Mucosa of stomach (tissue), 1 donor: Measurements from ENCODE around the gene ZFHX3.

ENCODE experiments used
- H3K27me3 ChIP-seq: one replicate; pipeline ENCODE4 v1.7.0; 2013; ENCODE audit warnings: mild to moderate bottlenecking, low read length; ENCODE audit not compliant: control insufficient read depth, insufficient read depth
- H3K36me3 ChIP-seq: one replicate; pipeline ENCODE4 v1.7.0; 2013; ENCODE audit warnings: low read length; ENCODE audit not compliant: control insufficient read depth, insufficient read depth
- H3K4me1 ChIP-seq: one replicate; pipeline ENCODE4 v1.7.0; 2013; ENCODE audit warnings: mild to moderate bottlenecking, low read length; ENCODE audit not compliant: control insufficient read depth, insufficient read depth
- H3K4me3 ChIP-seq: one replicate; pipeline ENCODE4 v1.7.0; 2013; ENCODE audit warnings: low read length
- H3K9ac ChIP-seq: one replicate; pipeline ENCODE4 v1.7.0; 2013; ENCODE audit warnings: mild to moderate bottlenecking, low read length, moderate library complexity
- H3K9me3 ChIP-seq: one replicate; pipeline ENCODE4 v1.7.0; 2013; ENCODE audit warnings: mild to moderate bottlenecking, low read length, moderate library complexity; ENCODE audit not compliant: control insufficient read depth
- donor health status: Pancreatic carcinoma.

The ZFHX3 gene

DNA sequence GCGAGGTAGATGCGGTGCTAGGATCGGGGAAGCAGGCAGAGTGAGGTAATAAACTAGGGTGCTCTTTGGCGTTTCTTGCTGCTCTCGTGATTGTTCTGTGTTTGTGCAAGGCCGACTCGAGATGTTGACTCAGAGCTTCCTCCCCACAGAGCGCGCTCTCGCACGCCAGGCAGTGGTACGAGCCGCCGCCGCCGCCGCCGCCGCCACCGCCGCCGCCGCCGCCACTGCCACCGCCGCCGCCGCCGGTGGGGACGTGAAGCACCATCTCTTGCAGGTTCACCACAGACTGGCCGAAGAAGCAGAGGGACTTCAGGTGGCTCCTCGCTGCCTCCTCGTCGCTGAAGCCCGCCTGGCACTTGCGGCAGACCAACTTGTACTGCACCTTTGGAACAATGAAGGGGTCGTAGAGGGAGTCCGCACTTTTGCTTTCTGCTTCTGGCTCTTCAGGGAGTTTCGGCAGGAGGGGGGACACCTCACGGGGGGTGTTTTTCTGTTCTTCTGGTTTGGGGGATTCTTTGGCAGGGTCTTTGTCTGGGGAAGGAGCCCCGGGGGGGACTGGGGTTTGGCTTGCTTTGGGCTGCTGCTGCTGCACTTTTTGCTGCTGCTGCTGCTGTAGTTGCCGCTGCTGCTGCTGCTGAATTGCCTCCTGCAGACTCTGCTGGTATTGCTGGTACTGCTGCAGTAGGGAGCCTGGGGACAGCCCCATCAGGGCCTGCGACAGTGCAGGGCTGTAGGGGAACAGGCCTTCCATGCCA is 260.2 kb downstream of the ZFHX3 start:
- Histone ChIP-seq H3K9ac (no peak overlapping the region), H3K36me3 (no peaks in the 10 kb centered on the region), H3K4me3 (no peak overlapping the region), H3K9me3 (no peaks in the 10 kb centered on the region), H3K4me1 (peaks cover 8% of the 10 kb centered on the region), H3K27me3 (no peaks in the 10 kb centered on the region)

DNA sequence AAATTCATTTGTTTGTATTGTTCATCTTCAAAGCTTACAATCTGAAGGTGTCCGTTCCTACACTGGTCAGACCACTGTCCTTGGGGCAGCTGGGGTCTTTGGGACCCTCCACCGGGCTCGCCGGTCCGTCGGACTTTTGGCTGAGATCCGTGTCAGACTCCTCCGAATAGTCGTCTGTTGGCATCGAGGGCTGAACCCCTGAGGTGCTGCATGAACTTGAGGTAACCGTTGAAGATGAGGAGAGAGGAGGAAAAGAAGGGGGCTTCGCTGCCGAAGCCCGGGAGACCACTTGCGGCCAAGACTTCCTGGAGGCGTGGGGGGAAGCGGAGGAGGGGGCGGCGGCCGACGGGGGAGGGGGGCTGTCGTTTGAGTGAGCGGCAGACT is 260.8 kb downstream of the ZFHX3 start:
- H3K9me3 ChIP-seq: no peaks in the 10 kb centered on the region
- peaks cover 8% of the 10 kb centered on the region for H3K4me1 ChIP-seq
- H3K27me3 ChIP-seq: no peaks in the 10 kb centered on the region
- no peak overlapping the region for H3K9ac ChIP-seq
- H3K4me3 ChIP-seq: no peak overlapping the region
- H3K36me3 ChIP-seq: no peaks in the 10 kb centered on the region

DNA sequence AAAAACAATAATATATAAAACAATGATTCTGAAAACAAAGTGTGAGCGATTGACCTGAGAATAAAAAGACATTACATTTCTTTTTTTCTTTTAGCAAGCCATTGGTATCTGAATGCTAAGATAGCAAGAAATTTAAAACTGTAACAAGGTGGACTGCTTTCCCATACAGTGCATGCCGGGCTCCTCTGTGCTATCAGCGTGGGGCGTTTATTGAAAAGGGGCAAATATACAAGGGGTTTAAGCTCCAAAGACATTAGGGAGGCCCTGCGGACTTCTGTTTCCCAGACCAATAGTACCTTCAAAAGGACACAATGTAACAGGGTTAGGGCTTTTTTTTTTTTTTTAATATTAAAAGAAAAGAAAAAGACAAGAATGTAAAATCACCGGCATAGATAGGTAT is 261.3 kb downstream of the ZFHX3 start:
- Histone ChIP-seq H3K4me1 (peaks cover 8% of the 10 kb centered on the region), H3K36me3 (no peaks in the 10 kb centered on the region), H3K27me3 (no peaks in the 10 kb centered on the region), H3K9me3 (no peaks in the 10 kb centered on the region), H3K9ac (no peak overlapping the region), H3K4me3 (no peak overlapping the region)

DNA sequence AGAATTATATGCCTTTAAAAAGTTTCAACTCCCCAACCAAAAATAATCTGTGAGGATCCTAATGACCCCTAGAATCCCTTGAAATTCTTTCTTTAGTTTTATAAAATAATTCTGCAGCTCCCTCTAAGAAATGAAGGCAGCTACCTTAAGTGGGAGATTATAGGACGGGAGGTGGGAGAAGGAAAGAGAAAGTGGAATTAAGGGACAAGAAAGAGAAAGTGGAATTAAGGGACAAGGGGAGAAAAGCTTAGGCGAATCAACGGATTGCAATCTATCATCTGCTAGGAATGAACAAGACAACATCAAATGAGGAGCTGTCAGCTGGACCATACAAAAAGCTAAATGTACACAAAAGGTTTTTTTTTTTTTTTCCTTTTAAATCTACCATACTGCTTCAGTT is 262.0 kb downstream of the ZFHX3 start:
- Histone ChIP-seq H3K27me3 (no peaks in the 10 kb centered on the region), H3K36me3 (no peaks in the 10 kb centered on the region), H3K9me3 (no peaks in the 10 kb centered on the region), H3K4me3 (no peak overlapping the region), H3K9ac (no peak overlapping the region), H3K4me1 (peaks cover 8% of the 10 kb centered on the region)

DNA sequence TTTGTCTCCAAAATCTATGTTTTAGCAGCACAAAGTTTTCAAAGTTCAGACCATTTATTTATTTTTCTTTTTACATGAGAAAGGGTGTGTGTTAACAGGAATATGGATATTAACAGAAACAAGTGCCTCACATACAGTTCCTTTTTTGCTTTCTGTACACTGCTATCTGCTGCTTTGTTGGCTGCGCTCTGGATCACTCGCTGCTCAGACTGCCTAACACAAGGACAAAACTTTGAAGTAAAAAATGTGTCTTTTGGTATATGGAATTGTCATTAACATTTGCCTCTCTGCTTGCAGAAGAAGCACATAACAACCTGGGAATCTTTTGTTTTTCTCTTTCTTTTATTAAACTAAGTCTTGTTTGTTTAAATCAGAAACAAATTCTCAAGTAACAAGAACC is 262.8 kb downstream of the ZFHX3 start:
- H3K27me3 ChIP-seq: no peaks in the 10 kb centered on the region
- no peaks in the 10 kb centered on the region for H3K9me3 ChIP-seq
- H3K4me1 ChIP-seq: peaks cover 8% of the 10 kb centered on the region
- no peaks in the 10 kb centered on the region for H3K36me3 ChIP-seq
- no peak overlapping the region for H3K4me3 ChIP-seq
- no peak overlapping the region for H3K9ac ChIP-seq

DNA sequence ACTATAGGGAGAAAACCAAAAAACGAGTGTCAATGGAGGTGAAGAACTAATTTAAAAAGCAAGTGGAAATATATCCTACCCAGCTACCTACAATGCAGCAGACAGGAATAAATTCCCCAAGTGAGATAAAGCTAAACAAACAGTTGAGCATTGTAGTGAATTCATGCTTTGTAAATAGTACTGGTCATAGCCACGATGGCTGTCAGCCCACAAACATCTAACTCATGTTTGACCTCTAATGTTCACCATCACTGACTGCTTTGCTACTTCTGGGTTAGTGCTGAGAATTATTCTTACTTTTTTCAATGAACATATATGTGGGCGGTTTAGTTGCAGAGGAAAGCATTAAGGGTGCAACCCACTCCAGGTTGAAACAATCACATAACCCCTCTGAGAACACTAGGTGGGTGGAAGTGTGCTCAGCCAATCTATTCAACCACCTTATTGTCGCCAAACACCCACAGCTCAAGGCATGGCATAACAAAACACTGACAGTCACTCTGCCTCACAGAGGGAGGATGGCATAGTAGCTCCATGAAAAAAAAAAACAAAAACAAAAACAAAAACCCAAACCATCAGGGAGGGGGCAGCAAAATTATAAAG is 264.1 kb downstream of the ZFHX3 start:
- Histone ChIP-seq H3K36me3 (no peaks in the 10 kb centered on the region), H3K9ac (no peak overlapping the region), H3K4me3 (no peak overlapping the region), H3K9me3 (no peaks in the 10 kb centered on the region), H3K27me3 (no peaks in the 10 kb centered on the region), H3K4me1 (peaks cover 8% of the 10 kb centered on the region)

DNA sequence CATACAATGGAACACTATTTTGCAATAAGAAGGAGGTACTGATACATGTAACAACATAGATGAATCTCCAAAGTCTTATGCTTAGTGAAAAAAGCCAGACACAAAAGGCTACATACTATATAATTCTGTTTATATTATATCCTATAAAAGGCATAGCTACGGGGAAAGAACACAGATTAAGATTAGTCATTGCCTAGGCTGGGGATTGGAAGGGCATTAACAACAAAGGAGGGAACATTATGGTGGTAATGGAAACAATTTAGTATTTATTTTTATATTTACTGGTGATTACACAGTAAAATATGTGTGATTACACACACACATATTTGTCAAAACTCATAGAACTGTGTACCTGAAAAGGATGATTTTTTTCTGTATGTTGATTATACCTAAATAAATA is 278.1 kb downstream of the ZFHX3 start:
- Histone ChIP-seq H3K27me3 (no peaks in the 10 kb centered on the region), H3K9me3 (no peaks in the 10 kb centered on the region), H3K36me3 (no peaks in the 10 kb centered on the region), H3K4me1 (no peaks in the 10 kb centered on the region), H3K9ac (no peak overlapping the region), H3K4me3 (no peak overlapping the region)

DNA sequence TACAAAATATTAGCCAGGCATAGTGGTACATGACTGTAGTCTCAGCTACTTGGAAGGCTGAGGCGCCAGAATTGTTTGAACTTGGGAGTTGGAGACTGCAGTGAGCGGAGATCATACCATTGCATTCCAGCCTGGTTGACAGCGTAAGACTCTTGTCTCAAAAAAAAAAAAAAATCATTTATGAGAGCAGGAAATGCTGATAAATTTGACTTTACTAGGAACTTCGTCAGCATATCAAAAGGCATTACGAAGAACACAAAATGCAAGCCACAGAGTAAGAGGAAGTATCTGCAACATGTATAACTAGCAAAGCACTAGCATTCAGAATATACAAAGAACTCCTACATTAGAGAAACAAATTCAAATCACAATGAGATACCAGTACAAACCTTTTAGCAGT is 279.3 kb downstream of the ZFHX3 start:
- Histone ChIP-seq H3K9ac (no peak overlapping the region), H3K4me3 (no peak overlapping the region), H3K4me1 (no peaks in the 10 kb centered on the region), H3K36me3 (no peaks in the 10 kb centered on the region), H3K9me3 (no peaks in the 10 kb centered on the region), H3K27me3 (no peaks in the 10 kb centered on the region)

DNA sequence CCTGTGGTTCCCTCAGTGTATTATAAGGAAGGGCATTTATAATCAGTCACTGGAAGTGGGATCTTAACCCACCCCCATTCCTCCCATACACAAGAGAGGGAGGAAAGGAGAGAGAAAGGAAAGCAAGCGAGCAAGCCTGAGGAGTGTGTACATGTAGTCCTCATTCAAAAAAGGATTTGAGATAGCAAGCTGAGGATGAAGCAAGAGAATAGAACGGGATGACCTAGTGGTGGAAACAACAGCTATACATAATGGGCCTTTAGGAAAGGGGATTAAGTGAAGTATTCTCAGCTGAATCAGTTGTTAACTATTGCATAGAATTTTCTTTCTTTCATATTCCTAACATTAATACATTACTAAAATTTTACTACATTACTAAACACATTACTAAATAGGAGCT is 281.4 kb downstream of the ZFHX3 start:
- no peaks in the 10 kb centered on the region for H3K27me3 ChIP-seq
- H3K36me3 ChIP-seq: no peaks in the 10 kb centered on the region
- no peak overlapping the region for H3K4me3 ChIP-seq
- no peaks in the 10 kb centered on the region for H3K4me1 ChIP-seq
- H3K9me3 ChIP-seq: no peaks in the 10 kb centered on the region
- no peak overlapping the region for H3K9ac ChIP-seq

DNA sequence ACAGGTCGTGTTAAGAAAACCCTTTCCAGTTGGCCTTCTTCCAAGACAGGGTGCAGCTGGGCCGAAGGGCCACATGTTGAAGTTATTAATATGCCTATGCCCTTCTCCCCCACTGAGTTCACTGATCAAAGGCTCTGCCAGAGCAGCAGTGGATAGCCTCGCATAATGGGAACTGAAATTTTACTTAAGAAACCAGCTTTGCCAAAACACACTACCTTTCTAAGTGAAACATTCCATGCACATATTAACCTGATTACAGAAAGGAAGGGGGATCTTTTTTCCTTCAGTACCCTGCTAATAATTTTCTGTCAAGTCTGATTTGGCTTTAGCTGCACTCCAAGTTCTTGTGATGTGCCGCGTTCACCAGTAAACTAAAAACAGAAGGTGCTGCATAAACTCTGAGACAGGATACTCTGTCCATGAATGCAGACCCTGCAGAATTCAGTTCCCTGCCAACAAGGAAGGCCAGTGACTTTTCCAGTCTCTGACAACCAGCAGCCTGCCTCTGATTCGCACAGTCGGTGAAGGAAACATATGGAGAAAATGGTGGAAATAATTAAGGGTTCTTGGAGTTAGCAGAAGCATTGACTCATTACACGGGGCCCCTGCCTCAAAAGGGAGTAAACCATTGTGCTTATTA is 283.8 kb downstream of the ZFHX3 start:
- Histone ChIP-seq H3K9me3 (no peaks in the 10 kb centered on the region), H3K4me3 (no peak overlapping the region), H3K9ac (no peak overlapping the region), H3K36me3 (no peaks in the 10 kb centered on the region), H3K27me3 (no peaks in the 10 kb centered on the region), H3K4me1 (no peaks in the 10 kb centered on the region)

DNA sequence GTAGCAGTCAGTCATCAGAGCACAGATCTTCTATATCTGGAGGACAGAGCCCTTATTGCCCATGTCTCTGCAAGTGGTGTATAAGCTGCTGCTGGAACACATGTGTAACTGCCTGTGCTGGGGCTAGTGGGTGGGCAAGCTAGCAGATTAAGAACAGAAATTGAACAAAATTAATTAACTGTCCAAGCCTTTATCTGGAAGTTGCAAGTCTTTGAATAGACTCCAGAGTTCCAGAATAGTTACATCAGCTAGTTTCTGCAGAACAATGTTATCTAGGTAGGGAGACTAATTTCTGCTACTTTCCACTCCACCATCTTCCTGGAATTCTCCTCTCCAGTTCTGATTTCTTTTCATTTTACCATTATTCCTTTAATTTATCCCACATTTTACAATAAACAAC is 287.3 kb downstream of the ZFHX3 start:
- H3K4me1 ChIP-seq: no peaks in the 10 kb centered on the region
- H3K9me3 ChIP-seq: no peaks in the 10 kb centered on the region
- no peak overlapping the region for H3K4me3 ChIP-seq
- H3K36me3 ChIP-seq: no peaks in the 10 kb centered on the region
- no peaks in the 10 kb centered on the region for H3K27me3 ChIP-seq
- no peak overlapping the region for H3K9ac ChIP-seq

DNA sequence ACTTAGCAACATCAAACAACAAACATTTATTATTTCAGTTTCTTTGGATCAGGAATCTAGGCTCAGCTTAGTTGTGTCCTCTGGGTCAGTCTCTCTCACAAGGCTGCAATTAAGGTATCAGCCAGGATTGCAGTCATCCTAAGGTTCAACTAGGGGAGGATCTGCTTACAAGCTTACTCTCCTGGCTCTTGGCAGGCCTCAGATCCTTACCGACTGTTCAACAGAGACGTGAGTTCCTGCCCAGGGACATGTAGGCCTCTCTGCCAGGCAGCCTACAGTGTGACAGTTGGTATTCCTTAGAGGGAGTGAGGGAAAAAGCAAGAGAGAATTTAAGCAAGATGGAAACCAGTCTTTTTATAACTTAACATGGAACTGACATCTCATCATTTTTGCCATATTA is 294.0 kb downstream of the ZFHX3 start:
- Histone ChIP-seq H3K9me3 (no peaks in the 10 kb centered on the region), H3K4me1 (no peaks in the 10 kb centered on the region), H3K9ac (no peak overlapping the region), H3K27me3 (no peaks in the 10 kb centered on the region), H3K4me3 (no peak overlapping the region), H3K36me3 (no peaks in the 10 kb centered on the region)
